ENCODE measurements around the gene ZEB1.
A peak's percentile ranks its signal among the peaks of the same experiment; 100 is the strongest.

ZEB1 gene

DNA sequence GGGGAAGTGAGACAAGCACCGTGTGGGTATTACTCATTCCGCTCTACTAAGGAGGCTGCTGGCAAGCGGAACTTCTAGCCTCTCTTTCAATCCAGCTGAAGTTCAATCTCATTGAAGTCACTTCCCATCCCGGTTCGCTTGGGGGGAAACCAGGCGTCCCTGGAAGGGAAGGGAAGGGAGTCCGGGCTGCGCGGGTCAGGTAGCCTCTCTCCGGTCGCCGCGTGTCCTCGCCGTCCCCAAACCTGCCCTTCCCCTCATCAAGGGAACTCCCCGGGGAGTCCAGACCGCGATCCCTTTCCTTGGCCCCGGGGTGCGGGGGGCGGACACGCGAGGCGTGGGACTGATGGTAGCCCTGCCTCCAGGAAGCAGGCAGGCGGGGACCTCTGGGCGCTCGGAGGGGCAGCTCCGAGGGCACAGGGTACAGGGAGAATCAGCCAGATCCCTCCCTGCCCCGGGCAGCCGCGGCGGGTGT lies 598 bp upstream of the ZEB1 start:
- Histone ChIP-seq H3K4me1 (ENCODE audit: control insufficient read depth, insufficient read depth, low read length) (peaks cover 3% of the 10 kb centered on the region; the same call in 1 of the 2 replicates), H3K27ac (ENCODE audit: low read length) (no peak overlapping the region), H3K4me3 (ENCODE audit: low read length) (peak overlapping the region; percentile 94), H3K27me3 (ENCODE audit: control insufficient read depth, insufficient read depth, low read length) (peaks cover 20% of the 10 kb centered on the region), H3K9me3 (ENCODE audit: control insufficient read depth, insufficient read depth, low read length) (no peaks in the 10 kb centered on the region), H3K36me3 (ENCODE audit: control insufficient read depth, insufficient read depth, low read length) (no peaks in the 10 kb centered on the region)
- DNase-seq (ENCODE audit: low read depth, low spot score), result no peak
- no CpG with 5 or more reads among the region's 32 CpGs for WGBS (ENCODE audit: insufficient coverage, insufficient read length)

- Histone ChIP-seq H3K36me3 (ENCODE audit: control insufficient read depth, insufficient read depth, low read length) (no peaks in the 10 kb centered on the region), H3K4me1 (ENCODE audit: control insufficient read depth, insufficient read depth, low read length) (peaks cover 3% of the 10 kb centered on the region; the same call in 1 of the 2 replicates), H3K9me3 (ENCODE audit: control insufficient read depth, insufficient read depth, low read length) (no peaks in the 10 kb centered on the region), H3K27me3 (ENCODE audit: control insufficient read depth, insufficient read depth, low read length) (peaks cover 20% of the 10 kb centered on the region), H3K27ac (ENCODE audit: low read length) (no peak overlapping the region), H3K4me3 (ENCODE audit: low read length) (peak overlapping the region; percentile 50; the same call in 1 of the 2 replicates)
- WGBS (ENCODE audit: insufficient coverage, insufficient read length), result no CpG with 5 or more reads among the region's 129 CpGs
- DNase-seq (ENCODE audit: low read depth, low spot score), result no peak
Measured at GRCh38 chr10:31319602-31320549, 860 bp downstream of the ZEB1 start.

DNA sequence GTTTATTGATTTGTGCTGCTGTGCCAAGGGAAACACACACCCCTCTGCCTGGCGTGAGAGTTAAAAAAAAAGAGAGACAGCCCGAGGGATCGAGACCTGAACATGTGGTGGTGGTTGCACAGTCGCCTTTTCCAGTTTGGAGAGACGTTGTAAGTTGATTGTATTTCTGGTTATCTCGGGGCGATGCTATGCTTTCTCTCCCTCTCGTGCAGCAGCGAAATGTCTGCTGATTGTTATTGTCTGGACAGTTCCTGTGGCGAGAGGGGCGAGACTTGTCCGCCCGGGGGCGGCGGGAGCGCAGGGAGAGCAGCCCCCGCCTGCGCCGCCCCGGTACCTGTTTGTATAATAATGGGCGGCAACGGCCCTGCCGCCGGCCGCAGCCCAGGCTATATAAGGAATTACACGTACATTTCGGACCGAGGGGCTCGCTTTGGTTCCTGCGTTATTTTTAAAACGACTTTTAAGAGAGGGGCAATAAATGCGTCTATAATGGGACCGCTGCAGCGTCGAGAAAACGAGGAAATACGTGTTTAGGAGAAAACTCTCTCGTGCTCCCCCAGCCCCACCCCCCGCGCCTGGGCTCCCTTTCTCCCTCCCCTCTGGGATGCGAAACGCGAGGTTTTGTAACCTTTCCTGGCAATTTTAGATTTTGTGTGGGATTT lies 1.7 kb downstream of the ZEB1 start:
- Histone ChIP-seq H3K27ac (ENCODE audit: low read length) (no peak overlapping the region), H3K27me3 (ENCODE audit: control insufficient read depth, insufficient read depth, low read length) (peaks cover 20% of the 10 kb centered on the region), H3K4me1 (ENCODE audit: control insufficient read depth, insufficient read depth, low read length) (peaks cover 3% of the 10 kb centered on the region; the same call in 1 of the 2 replicates), H3K36me3 (ENCODE audit: control insufficient read depth, insufficient read depth, low read length) (no peaks in the 10 kb centered on the region), H3K9me3 (ENCODE audit: control insufficient read depth, insufficient read depth, low read length) (no peaks in the 10 kb centered on the region), H3K4me3 (ENCODE audit: low read length) (peak overlapping the region; percentile 30; the same call in 1 of the 2 replicates)
- no peak for DNase-seq (ENCODE audit: low read depth, low spot score)
- WGBS (ENCODE audit: insufficient coverage, insufficient read length), result no CpG with 5 or more reads among the region's 43 CpGs

DNA sequence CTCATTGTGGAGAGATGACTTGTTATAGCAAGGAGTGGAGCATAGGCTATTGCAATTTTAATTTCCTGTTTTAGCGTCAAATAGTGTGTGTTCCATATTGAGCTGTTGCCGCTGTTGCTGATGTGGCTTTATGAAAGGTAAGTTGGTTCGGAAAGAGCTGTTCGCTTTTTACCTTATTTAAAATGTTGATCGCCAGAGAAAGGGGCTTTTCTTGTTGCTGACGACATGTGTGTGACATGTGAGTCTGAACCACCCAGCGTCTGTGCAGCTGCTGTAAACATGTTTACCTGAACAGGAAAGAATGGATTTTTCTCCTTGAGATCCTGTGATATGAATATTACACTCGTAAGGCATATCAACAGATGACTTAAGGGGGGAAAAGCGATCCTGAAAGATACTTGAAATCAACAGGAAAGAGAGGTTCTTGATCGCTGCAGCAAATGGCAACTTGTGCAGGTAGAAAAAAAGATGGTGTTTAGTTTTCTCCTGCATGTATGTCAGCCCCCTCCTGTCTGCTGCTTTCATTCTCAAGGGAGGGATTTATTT lies 2.5 kb downstream of the ZEB1 start:
- Histone ChIP-seq H3K4me3 (ENCODE audit: low read length) (no peak overlapping the region), H3K36me3 (ENCODE audit: control insufficient read depth, insufficient read depth, low read length) (no peaks in the 10 kb centered on the region), H3K9me3 (ENCODE audit: control insufficient read depth, insufficient read depth, low read length) (no peaks in the 10 kb centered on the region), H3K27me3 (ENCODE audit: control insufficient read depth, insufficient read depth, low read length) (peaks cover 20% of the 10 kb centered on the region), H3K27ac (ENCODE audit: low read length) (no peak overlapping the region), H3K4me1 (ENCODE audit: control insufficient read depth, insufficient read depth, low read length) (peaks cover 3% of the 10 kb centered on the region; the same call in 1 of the 2 replicates)
- no CpG with 5 or more reads among the region's 10 CpGs for WGBS (ENCODE audit: insufficient coverage, insufficient read length)
- DNase-seq (ENCODE audit: low read depth, low spot score), result no peak

DNA sequence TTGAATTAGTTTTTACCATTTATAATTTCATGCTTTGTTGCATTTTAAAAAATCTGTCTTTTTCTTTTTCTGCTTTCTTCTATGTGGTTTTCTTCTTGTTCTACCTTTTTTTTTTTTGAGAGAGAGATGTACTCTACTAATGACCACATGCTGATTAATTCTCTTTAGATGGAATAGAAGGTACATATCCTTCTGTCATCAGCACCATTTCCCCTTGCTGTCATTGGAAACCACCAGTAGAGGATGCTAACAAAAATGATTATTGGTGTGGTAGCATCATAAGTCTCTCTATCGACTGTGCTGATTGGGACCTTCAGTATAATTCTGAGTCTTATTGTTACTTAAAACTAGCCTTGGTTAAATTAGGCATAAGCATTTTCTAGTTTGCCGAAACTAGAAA lies 3.6 kb downstream of the ZEB1 start:
- H3K27ac ChIP-seq (ENCODE audit: low read length), result no peak overlapping the region
- H3K4me3 ChIP-seq (ENCODE audit: low read length), result no peak overlapping the region
- peaks cover 20% of the 10 kb centered on the region for H3K27me3 ChIP-seq (ENCODE audit: control insufficient read depth, insufficient read depth, low read length)
- WGBS (ENCODE audit: insufficient coverage, insufficient read length), result no CpG with 5 or more reads among the region's 2 CpGs
- no peak for DNase-seq (ENCODE audit: low read depth, low spot score)
- no peaks in the 10 kb centered on the region for H3K36me3 ChIP-seq (ENCODE audit: control insufficient read depth, insufficient read depth, low read length)
- no peaks in the 10 kb centered on the region for H3K9me3 ChIP-seq (ENCODE audit: control insufficient read depth, insufficient read depth, low read length)
- peaks cover 3% of the 10 kb centered on the region; the same call in 1 of the 2 replicates for H3K4me1 ChIP-seq (ENCODE audit: control insufficient read depth, insufficient read depth, low read length)

DNA sequence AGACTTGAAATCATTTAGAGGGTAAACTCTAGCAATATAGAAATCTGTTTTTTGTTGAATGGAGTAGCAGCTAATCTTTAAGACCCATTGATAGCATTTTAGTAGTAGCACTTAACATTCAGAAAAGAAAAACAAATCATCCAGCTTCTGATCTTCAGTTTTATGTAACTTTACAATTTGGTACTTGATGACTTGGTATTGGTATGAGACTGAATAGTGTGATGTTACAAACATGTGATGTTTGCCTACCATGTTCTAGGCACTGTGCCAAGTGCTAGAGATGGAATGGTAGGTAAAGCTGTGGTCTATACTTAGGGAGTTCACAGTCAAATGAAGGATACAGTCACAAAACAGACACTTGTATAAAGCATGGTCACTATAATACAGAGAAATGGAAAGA lies 21.3 kb downstream of the ZEB1 start:
- Histone ChIP-seq H3K4me1 (ENCODE audit: control insufficient read depth, insufficient read depth, low read length) (no peaks in the 10 kb centered on the region), H3K4me3 (ENCODE audit: low read length) (no peak overlapping the region), H3K27ac (ENCODE audit: low read length) (no peak overlapping the region), H3K36me3 (ENCODE audit: control insufficient read depth, insufficient read depth, low read length) (no peaks in the 10 kb centered on the region), H3K27me3 (ENCODE audit: control insufficient read depth, insufficient read depth, low read length) (no peaks in the 10 kb centered on the region), H3K9me3 (ENCODE audit: control insufficient read depth, insufficient read depth, low read length) (no peaks in the 10 kb centered on the region)
- no peak for DNase-seq (ENCODE audit: low read depth, low spot score)

GRCh38 chr10:31341552-31341951 lies 22.5 kb downstream of the ZEB1 start:
- no peak for DNase-seq (ENCODE audit: low read depth, low spot score)
- no CpG with 5 or more reads among the region's 1 CpG for WGBS (ENCODE audit: insufficient coverage, insufficient read length)

GRCh38 chr10:31343009-31343408 lies 24.0 kb downstream of the ZEB1 start:
- Histone ChIP-seq H3K9me3 (ENCODE audit: control insufficient read depth, insufficient read depth, low read length) (no peaks in the 10 kb centered on the region), H3K27me3 (ENCODE audit: control insufficient read depth, insufficient read depth, low read length) (no peaks in the 10 kb centered on the region), H3K36me3 (ENCODE audit: control insufficient read depth, insufficient read depth, low read length) (no peaks in the 10 kb centered on the region), H3K4me1 (ENCODE audit: control insufficient read depth, insufficient read depth, low read length) (no peaks in the 10 kb centered on the region), H3K27ac (ENCODE audit: low read length) (no peak overlapping the region), H3K4me3 (ENCODE audit: low read length) (no peak overlapping the region)
- no CpG with 5 or more reads among the region's 3 CpGs for WGBS (ENCODE audit: insufficient coverage, insufficient read length)
- no peak for DNase-seq (ENCODE audit: low read depth, low spot score)

More at GRCh38 chr10:31341552-31341951, 22.5 kb downstream of the ZEB1 start:
- Histone ChIP-seq H3K9me3 (ENCODE audit: control insufficient read depth, insufficient read depth, low read length) (no peaks in the 10 kb centered on the region), H3K36me3 (ENCODE audit: control insufficient read depth, insufficient read depth, low read length) (no peaks in the 10 kb centered on the region), H3K4me1 (ENCODE audit: control insufficient read depth, insufficient read depth, low read length) (no peaks in the 10 kb centered on the region), H3K27me3 (ENCODE audit: control insufficient read depth, insufficient read depth, low read length) (no peaks in the 10 kb centered on the region), H3K4me3 (ENCODE audit: low read length) (no peak overlapping the region), H3K27ac (ENCODE audit: low read length) (no peak overlapping the region)

- H3K4me3 ChIP-seq (ENCODE audit: low read length), result no peak overlapping the region
- H3K9me3 ChIP-seq (ENCODE audit: control insufficient read depth, insufficient read depth, low read length), result no peaks in the 10 kb centered on the region
- no peaks in the 10 kb centered on the region for H3K36me3 ChIP-seq (ENCODE audit: control insufficient read depth, insufficient read depth, low read length)
- no CpG with 5 or more reads among the region's 5 CpGs for WGBS (ENCODE audit: insufficient coverage, insufficient read length)
- H3K4me1 ChIP-seq (ENCODE audit: control insufficient read depth, insufficient read depth, low read length), result no peaks in the 10 kb centered on the region
- H3K27me3 ChIP-seq (ENCODE audit: control insufficient read depth, insufficient read depth, low read length), result no peaks in the 10 kb centered on the region
- DNase-seq (ENCODE audit: low read depth, low spot score), result no peak
- no peak overlapping the region for H3K27ac ChIP-seq (ENCODE audit: low read length)
Measured at GRCh38 chr10:31343551-31343950, 24.5 kb downstream of the ZEB1 start.

DNA sequence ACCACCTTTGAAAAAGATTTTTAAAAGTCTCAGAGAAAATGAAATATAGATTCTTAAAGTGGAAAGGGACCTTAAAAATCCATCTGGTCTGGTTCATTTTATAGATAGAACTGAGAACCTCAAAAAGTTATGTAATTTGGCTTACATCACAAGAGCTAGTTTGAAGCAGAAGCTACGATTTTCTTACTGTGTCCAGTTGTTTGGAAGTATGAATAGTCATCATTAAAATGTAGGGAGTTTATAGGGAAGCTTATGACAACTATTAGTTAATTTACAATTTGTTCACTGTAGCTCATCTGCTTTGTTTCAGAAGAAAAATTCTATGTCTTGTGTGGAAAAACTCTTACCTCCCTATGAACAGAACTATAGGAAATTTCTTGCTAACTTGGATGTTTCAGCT lies 26.9 kb downstream of the ZEB1 start:
- no peaks in the 10 kb centered on the region for H3K36me3 ChIP-seq (ENCODE audit: control insufficient read depth, insufficient read depth, low read length)
- H3K4me3 ChIP-seq (ENCODE audit: low read length), result no peak overlapping the region
- no CpG with 5 or more reads among the region's 1 CpG for WGBS (ENCODE audit: insufficient coverage, insufficient read length)
- no peak for DNase-seq (ENCODE audit: low read depth, low spot score)
- no peaks in the 10 kb centered on the region for H3K4me1 ChIP-seq (ENCODE audit: control insufficient read depth, insufficient read depth, low read length)
- H3K27me3 ChIP-seq (ENCODE audit: control insufficient read depth, insufficient read depth, low read length), result no peaks in the 10 kb centered on the region
- H3K27ac ChIP-seq (ENCODE audit: low read length), result no peak overlapping the region
- no peaks in the 10 kb centered on the region for H3K9me3 ChIP-seq (ENCODE audit: control insufficient read depth, insufficient read depth, low read length)

All from iPS DF 6.9 (cell line).